WTC11 (cell line): Measurements from ENCODE around the gene TDRD9.

Source experiments
- CREB1 ChIP-seq: sonication (generic); formaldehyde crosslinking; IDR thresholded peaks from 2 replicates; pipeline ENCODE4 v1.8.0; 2023; ENCODE audit warnings: mild to moderate bottlenecking, missing genetic modification reagents
- E2F4 ChIP-seq: sonication (generic); formaldehyde crosslinking; IDR thresholded peaks from 2 replicates; pipeline ENCODE4 v1.8.1; 2022; ENCODE audit warnings: low read depth, mild to moderate bottlenecking, moderate library complexity, missing genetic modification reagents, borderline replicate concordance
- HMGXB4 ChIP-seq: sonication (generic); formaldehyde crosslinking; IDR thresholded peaks from 2 replicates; pipeline ENCODE4 v1.8.1; 2023; ENCODE audit warnings: mild to moderate bottlenecking, moderate library complexity, missing genetic modification reagents
- TEAD4 ChIP-seq: sonication (generic); formaldehyde crosslinking; IDR thresholded peaks from 2 replicates; pipeline ENCODE4 v1.8.0; 2022; ENCODE audit warnings: mild to moderate bottlenecking, missing genetic modification reagents

- TF ChIP-seq HMGXB4 (CRISPR knock-in tag) (no peak), CREB1 (CRISPR knock-in tag) (no peak), TEAD4 (CRISPR knock-in tag) (no peak), E2F4 (CRISPR knock-in tag) (no peak)
Measured at GRCh38 chr14:103892247-103892646, 36.0 kb upstream of the TDRD9 start.
